GM19023 (cell line): ENCODE data around the gene OR2D2.
"Not testable (repeated sequence)": the region's sequence is repeated elsewhere in the genome, so short reads cannot be mapped to it uniquely, and the experiment has no call there.

Source experiments
- ATAC-seq: cut with Tn5 transposase; IDR thresholded peaks from one replicate; pipeline ENCODE4 v1.9.1; 2021; ENCODE audit warnings: mild to moderate bottlenecking, moderate library complexity; ENCODE audit not compliant: unreplicated experiment

OR2D2 gene

DNA sequence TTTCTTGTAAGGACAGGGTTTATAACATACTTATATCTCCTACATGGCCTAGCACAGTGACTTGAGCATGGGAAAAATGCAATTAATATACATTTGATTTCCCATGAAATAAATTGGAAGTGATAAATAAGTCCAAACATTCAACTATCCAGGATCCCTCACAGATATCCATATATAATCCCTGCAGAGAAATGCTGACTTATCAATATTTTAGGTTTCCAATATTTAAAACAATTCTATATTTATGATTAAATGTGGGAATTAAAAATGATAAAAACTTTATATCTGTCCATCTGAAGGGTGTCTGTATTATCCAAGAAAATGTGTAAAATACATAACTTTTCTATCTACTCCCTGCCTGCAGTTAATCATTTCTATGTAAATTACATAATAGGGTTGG, 9.5 kb downstream of the OR2D2 start:
- no peak for ATAC-seq

DNA sequence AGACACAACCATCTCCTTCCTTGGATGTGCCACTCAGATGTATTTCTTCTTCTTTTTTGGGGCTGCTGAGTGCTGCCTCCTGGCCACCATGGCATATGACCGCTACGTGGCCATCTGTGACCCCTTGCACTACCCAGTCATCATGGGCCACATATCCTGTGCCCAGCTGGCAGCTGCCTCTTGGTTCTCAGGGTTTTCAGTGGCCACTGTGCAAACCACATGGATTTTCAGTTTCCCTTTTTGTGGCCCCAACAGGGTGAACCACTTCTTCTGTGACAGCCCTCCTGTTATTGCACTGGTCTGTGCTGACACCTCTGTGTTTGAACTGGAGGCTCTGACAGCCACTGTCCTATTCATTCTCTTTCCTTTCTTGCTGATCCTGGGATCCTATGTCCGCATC, 15.4 kb downstream of the OR2D2 start:
- ATAC-seq: no peak

DNA sequence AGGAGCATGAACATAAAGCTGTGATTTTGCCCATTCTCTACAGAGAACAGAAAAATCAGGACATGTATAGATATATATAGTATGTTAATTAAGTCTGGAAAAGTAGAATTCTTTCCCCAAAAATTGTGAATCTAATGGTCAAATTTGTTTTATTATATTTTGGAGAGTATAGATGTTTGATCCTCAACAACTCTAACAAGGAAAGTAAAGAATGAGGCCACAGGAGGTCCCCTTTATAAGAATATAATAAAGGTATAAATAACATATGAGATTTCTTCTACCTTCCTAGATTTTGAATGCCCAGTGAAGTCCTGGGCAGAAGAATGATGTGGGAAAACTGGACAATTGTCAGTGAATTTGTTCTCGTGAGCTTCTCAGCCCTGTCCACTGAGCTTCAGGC, 16.0 kb downstream of the OR2D2 start, which contains the start of gene OR10A4:
Gene OR10A4 (plus strand): TSS at position 301 of the 400 bp plus-strand sequence. CDS start 23 bp downstream, at position 324.
- no peak for ATAC-seq

DNA sequence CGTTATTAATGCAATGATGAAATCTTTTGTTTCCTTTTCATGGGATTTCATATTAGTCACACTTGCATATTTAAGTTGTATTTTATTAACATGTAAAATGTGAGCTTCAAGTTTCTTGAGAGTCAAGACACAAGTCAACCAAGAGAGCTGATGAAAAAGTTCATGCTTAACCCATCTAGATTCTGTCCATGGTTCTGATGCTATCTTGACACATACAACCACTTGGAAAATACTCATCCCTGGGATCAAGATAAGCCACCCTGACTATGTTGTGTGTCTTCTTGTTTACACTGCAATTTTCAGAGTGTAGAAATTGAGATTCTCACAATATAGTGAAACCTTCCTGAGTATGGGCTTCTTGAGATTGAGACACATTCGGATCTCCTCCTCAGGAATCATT, 16.5 kb downstream of the OR2D2 start:
- ATAC-seq: no peak

- ATAC-seq: no peak
Observed at GRCh38 chr11:6871278-6871677, 21.0 kb downstream of the OR2D2 start.

DNA sequence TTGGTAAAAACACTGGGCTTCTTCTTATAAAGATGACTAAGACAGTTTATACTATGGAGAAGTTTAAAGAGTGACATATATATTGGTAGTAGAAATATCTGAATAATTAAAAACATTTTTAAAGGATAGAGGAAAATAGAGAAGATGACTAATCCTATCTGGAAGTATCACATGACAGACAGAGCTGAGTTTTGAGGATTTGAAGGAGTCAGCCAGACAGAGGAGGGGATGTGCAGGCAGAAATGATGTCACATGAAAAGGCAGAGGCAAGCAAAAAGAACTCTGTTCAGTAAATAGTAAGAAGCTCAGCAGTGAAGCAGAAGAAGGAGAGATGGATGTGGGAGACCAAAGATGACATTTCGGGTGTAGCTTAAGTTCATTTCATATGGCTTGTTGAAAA, 27.9 kb downstream of the OR2D2 start:
- no peak for ATAC-seq

GRCh38 chr11:6862961-6863360, 29.3 kb downstream of the OR2D2 start, which contains the start of gene OR10A2:
OR10A2 (plus strand) TSS chr11:6863057; CDS start chr11:6869755, 6,698 bp downstream.
- no peak for ATAC-seq

- no peak for ATAC-seq
Observed at GRCh38 chr11:6856871-6857270, 35.4 kb downstream of the OR2D2 start.

GRCh38 chr11:6855971-6856541, 36.2 kb downstream of the OR2D2 start:
- no peak for ATAC-seq

DNA sequence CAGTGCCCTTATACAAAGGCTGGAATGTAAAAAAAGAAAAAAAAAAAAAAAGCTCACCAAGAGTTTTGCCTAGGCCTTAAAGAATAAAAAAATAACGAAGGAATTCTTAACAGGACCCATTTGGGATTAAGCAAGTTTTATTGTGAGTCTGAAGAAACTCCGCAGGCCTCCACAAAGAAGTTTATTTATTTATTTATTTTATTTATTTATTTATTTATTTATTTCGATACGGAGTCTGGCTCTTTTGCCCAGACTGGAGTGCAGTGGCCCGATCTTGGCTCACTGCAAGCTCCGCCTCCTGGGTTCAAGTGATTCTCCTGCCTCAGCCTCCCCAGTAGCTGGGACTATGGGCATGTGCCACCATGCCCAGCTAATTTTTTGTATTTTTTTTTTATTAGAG, 37.5 kb downstream of the OR2D2 start:
- ATAC-seq: not testable (repeated sequence)

DNA sequence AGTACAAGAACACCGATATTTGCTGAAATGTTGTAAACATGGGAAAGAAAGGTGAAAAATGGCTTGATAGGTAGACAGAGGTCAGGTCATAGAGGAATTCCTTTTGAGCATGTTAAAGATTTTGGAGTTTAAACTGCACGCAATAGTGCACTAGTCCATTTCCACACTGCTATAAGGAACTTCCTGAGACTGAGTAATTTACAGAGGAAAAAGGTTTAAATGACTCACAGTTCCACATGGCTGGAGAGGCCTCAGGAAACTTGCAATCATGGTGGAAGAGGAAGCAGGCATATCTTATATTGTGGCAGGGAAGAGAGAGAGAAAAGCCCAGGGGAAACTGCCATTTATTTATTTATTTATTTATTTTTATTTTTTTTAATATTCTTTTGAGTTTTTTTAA, 41.8 kb downstream of the OR2D2 start:
- ATAC-seq: no peak

DNA sequence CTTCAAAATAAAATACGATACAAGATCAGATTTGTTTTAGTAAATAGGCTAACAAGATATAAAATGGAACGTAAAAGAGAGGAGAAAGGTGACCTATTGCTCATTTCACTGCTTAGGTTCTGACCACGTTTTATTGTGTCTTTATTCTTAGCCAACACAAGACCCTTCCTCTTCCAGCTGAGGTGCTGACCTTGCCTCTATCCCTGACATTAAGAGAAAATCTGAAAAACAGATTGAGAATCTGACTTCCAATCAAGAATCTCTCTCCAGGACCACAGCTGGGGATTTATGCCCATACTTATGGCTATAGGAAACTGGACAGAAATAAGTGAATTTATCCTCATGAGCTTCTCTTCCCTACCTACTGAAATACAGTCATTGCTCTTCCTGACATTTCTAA, 46.9 kb downstream of the OR2D2 start, which contains the start of gene OR10A5:
Gene OR10A5 (plus strand): TSS at position 301 of the 400 bp plus-strand sequence. CDS start 0 bp downstream, at position 301.
- ATAC-seq: no peak

DNA sequence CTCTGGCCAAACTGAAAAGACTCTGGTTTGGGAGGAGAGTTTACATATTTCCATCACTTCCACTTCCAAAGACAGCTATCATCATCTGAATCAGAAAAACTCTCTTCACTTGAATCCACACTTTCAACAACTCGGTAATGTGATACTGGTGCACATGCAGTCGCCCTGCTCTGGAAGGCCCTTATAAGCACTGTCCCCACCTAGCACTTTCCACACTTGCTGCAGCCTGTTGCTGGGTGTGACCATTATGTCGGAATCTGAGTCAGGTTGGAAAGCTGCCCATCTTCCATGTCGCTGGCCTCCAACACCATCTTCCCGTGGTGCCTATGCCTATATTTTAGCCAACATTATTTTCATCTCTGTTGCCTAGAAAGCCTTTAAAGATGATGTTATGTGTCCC, 47.9 kb downstream of the OR2D2 start:
- no peak for ATAC-seq

- ATAC-seq: no peak
Observed at GRCh38 chr11:6843670-6844069, 48.6 kb downstream of the OR2D2 start.

GRCh38 chr11:6841694-6842093, 50.6 kb downstream of the OR2D2 start:
- ATAC-seq: no peak
